ELR (cell line): Measurements from ENCODE around the gene DHRS11.
A peak's percentile ranks its signal among the peaks of the same experiment; 100 is the strongest.
"Not testable (repeated sequence)": the region's sequence is repeated elsewhere in the genome, so short reads cannot be mapped to it uniquely, and the experiment has no call there.

Source experiments
- DNase-seq: peaks from one replicate; pipeline ENCODE4 v3.0.0-alpha.2; 2015; ENCODE audit warnings: low read depth

The DHRS11 gene

DNA sequence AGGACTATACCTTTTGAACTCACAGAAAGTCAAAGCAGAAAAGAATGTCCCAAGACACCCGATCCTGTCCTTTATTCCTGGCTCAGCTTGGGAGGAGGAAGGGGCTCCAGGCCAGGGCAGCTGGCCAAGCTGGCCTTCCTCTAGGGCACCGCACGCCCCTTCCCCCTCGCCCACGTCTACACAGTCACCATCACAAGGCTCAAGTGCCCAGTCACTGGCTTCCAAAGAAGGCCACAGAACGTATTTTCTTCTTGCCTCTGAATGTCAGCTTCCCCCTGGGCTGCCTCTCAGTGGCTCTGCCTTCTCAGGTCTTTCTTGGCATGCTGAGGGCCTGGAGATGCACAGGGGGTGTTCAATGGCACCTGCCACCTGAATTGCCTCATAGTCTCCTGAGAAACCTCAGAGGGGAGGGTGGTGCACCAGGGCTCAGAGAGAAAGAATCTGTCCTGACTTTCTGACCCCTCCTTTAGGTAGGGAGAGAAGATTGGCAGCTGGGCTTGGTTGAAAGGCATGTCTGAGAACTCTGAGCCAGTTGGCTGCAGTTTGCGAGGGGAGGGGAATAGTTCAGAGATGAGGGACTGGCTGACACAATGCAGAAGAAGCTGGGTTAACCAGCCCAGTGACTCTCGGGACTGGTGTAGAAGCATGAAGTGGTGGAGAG, 2.1 kb downstream of the DHRS11 start:
- no peak for DNase-seq

DNA sequence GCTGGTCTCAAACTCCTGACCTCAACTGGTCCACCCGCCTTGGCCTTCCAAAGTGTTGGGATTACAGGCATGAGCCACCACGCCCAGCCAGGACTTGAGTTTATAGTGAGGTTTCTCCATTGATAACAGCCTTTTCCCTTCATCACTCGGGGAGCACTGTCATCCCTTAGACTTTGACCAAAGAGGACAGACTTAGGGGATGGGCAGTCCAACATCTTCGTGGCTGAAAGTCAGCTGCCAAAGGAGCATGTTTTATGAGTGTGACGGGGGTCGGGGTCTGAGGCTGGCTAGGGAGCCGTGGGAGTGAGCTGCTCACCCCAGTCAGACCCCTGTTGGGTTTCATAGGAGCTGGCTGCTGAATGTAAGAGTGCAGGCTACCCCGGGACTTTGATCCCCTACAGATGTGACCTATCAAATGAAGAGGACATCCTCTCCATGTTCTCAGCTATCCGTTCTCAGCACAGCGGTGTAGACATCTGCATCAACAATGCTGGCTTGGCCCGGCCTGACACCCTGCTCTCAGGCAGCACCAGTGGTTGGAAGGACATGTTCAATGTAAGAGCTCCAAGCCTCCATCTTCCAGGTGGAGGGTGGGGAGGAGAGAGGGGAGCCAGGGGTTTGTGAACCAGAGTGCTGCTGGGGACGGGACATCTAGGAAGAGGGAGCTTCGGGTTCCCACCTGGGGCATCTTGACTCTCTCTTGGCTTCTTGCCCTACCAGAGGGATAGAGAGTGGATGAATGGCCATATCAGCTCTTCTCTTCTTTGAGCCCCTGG, 3.1 kb downstream of the DHRS11 start:
- no peak for DNase-seq

DNA sequence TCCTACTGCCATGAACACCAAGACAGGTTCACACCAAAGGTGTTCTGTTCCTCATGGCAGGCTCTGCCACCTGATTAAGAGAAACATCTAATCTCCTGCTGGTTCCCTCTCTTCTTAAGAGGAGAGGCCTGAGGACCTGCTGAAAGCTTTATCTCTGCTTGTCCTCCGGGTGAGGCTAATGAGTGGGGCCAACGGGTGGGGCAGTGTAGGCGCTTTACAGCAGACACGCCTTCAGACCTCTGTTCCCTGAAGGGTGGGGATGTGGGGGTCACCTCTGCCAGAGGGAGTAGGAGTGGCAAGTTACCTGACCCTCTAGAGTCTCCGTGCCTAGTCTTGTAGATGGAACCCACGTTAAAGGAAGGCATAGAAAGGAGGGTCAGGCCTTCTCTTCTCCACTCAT, 5.5 kb downstream of the DHRS11 start:
- DNase-seq: no peak

DNA sequence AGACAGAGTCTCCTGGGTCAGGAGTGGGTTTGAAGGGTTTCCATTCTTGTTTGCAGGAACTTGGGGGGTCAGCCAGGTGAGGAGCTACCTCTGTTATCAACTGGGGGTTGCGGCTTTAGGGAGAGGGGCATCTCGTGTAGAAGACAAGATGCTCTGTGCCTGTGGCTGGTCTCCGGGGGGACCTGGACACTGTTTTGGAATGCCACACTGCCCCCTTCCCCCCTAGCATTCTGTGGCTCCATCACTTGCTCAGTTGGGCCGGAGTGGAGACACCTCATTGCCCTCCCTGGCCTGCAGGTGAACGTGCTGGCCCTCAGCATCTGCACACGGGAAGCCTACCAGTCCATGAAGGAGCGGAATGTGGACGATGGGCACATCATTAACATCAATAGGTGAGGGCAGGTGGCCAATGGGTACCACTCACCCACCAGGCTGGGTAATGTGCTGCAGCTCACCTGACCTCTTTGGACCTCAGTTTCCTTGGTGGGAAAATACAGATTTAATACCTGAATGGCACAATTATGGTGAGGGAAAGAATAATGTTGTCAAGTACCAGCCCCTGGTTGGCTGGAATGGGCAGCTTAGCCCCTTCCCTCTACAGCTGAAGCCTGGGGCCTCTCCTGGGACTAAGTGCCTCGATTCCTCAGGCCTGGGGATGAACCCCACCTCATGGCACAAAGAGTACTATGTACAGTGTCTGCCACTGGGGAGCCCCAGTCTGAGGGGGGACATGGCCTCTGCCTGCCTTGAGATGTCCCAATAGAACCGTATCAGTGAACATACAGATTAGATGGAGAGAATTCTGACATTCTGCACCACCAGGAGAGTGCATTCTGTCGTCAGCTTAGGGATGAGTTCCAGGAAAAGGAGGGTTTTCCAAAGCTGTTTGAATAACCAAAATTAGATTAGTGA, 6.4 kb downstream of the DHRS11 start:
- DNase-seq: no peak

DNA sequence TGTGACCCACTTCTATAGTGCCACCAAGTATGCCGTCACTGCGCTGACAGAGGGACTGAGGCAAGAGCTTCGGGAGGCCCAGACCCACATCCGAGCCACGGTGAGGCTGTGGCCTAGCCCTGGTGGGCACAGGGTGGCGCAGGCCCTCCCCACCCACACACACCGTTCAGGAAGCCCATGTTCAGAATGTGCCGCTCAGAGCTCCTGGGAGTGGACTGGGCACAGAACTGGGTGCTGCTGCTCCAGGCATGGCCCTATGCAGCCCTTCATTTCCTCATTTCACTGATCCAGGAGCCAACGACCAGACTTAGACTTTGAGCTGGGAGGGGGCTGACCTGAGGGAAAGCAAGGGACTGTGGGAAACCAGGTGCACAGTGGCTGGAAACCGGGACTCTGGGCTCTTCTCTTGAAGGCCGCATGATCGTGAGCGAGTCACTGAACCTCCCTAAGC, 7.3 kb downstream of the DHRS11 start:
- no peak for DNase-seq

DNA sequence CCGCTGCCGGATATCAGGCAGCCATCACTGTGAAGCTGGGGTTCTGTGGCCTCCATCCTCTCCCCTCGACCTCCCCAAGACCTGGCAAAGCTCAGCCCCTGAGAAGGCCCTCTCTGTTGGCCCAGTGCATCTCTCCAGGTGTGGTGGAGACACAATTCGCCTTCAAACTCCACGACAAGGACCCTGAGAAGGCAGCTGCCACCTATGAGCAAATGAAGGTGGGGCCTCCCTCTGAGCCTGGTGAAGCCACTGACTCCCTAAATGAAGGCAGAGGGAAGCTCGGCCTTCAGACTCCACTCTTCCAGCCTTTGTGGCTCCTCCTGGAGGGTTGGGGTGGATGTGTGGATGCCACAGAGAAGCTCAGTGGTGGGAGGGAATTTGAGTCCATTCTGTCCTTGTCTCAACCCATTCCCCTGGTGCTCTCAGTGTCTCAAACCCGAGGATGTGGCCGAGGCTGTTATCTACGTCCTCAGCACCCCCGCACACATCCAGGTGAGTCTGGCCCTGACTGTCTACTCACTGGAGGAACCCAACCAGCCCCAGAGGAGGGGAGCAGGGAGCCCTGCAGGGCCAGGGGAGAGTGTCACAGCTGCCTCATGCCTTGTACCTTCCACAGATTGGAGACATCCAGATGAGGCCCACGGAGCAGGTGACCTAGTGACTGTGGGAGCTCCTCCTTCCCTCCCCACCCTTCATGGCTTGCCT, 8.0 kb downstream of the DHRS11 start:
- no peak for DNase-seq

DNA sequence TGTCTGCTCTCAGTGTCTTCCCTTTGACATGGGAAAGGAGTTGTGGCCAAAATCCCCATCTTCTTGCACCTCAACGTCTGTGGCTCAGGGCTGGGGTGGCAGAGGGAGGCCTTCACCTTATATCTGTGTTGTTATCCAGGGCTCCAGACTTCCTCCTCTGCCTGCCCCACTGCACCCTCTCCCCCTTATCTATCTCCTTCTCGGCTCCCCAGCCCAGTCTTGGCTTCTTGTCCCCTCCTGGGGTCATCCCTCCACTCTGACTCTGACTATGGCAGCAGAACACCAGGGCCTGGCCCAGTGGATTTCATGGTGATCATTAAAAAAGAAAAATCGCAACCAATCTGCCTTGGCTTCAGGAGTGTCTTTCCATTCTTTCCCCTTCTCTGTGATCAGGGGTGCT, 8.8 kb downstream of the DHRS11 start:
- no peak for DNase-seq

DNA sequence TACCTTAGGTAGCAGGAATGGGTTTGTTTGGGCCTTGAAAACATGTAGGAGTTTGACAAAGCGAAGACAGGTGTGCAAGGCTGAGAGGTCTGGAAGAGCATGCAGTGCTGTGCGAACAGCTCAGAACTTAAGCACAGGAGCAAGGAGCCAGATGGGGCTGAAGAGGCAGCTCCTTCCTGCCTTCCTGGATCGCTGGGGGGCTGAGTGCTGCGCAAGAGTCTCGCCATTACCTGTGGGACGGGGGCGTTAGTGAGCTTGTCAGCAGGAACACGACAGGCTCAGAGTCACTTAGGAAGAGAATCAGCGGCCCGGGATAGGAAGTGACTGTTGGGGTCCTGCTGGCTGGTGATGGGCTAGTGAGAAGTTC, 9.2 kb downstream of the DHRS11 start:
- no peak for DNase-seq

DNA sequence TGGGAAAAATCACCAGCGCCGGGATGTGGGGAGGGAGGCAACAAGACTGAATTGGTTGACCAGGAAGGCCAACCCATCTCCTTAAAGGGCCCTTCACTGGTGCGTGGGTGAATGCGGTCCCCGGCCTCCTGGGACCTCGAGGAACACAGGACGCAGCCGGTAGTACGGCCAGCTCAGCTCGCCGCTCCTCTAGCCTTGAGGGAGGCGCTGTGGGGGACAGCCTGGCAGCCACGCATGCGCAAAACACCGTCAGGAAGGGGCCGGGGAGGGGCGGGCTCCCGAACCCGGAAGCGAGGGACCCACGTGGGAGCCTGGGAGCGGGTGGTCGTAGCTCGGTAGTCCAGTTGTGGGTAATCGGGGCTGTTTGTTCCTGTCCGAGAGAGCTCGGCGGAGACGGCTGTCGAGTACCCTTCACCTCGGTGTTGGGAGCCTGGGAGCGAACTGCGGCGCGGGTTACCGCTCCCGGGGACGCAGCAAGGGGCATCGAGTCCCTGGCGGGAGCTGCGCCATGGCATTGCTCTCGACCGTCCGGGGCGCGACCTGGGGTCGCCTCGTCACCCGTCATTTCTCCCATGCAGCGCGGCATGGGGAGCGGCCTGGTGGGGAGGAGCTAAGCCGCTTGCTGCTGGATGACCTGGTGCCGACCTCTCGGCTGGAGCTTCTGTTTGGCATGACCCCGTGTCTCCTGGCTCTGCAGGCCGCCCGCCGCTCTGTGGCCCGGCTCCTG, 9.8 kb downstream of the DHRS11 start, which contains the start of gene MRM1:
TSS of gene MRM1 (plus strand) at position 281 of the 727 bp plus-strand sequence. CDS start at position 509, 228 bp downstream.
- peak; percentile 96 for DNase-seq

DNA sequence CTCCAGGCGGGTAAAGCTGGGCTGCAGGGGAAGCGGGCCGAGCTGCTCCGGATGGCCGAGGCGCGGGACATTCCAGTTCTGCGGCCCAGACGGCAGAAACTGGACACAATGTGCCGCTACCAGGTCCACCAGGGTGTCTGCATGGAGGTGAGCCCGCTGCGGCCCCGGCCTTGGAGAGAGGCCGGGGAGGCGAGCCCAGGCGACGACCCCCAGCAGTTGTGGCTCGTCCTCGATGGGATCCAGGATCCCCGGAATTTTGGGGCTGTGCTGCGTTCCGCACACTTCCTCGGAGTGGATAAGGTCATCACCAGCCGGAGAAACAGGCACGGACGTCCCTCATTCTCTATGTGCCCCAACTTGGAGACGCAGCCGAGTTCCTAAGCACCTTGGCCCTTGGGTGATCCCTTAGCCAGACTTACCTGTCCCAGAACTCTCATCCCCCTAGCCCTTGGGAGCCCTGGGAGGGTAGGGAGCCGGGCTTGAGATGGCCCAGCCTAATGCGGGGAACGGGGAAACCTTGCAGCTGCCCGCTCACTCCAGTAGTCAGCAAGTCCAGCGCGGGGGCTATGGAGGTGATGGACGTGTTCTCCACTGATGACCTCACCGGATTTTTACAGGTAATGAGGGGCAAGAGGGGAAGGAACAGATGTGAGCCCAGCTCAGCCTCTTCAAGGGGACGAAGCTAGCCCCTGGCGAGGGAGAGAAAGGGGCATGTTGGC, 10.5 kb downstream of the DHRS11 start:
- DNase-seq: peak; percentile 40

DNA sequence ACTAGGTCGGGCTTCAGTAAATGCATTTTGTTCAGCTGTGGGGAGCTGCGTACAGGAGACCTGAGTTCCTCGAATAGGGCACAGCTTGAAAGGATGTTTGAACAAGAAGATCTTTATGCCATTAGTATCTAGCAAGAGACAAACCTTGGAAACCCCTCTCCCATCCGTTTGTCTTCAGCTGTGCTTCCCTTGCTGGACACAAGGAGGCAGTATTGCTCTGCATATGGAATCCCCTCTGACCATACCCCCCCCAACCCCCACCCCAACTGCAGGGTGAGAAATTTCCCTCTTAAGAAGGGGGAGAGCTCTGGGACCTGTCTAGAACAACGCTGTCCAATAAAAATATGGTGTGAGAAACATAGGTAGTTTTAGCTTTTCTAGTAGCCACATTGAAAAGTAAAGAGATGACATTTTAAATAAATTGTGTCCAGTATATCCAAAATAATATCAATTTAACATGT, 11.3 kb downstream of the DHRS11 start:
- DNase-seq: peak; percentile 76

DNA sequence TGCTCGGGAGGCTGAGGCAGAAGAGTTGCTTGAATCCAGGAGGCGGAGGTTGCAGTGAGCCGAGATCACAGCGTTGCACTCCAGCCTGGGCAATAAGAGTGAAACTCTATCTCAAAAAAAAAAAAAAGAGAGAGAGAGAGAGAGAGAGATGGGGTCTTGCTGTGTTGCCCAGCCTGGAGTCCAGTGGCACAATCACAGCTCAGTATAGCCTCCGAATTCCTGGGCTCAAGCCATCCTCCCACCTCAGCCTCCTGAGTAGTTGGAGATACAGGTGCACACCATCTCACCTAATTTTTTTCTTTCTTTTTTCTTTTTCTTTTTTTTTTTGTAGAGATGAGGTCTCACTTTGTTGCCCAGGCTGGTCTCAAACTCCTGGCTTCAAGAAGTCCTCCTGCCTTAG, 13.3 kb downstream of the DHRS11 start:
- DNase-seq: not testable (repeated sequence)

DNA sequence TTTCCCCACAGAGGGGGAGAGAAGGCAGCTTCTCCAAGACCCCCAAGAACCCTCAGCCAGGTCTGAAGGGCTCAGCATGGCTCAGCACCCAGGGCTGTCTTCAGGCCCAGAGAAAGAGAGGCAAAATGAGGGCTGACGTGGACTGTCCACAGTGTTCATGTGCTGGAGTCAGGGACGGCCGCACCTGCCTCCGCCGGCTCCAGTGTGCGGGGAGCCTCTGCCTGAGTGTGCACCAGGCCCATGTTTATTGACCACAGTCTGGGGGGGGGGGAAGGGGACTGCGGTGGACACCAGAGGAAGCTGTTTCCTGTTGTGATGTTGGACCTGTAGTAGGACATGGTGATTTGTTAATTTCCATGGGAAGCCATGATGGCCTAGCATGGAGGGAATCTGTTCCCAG, 16.6 kb downstream of the DHRS11 start:
- no peak for DNase-seq

DNA sequence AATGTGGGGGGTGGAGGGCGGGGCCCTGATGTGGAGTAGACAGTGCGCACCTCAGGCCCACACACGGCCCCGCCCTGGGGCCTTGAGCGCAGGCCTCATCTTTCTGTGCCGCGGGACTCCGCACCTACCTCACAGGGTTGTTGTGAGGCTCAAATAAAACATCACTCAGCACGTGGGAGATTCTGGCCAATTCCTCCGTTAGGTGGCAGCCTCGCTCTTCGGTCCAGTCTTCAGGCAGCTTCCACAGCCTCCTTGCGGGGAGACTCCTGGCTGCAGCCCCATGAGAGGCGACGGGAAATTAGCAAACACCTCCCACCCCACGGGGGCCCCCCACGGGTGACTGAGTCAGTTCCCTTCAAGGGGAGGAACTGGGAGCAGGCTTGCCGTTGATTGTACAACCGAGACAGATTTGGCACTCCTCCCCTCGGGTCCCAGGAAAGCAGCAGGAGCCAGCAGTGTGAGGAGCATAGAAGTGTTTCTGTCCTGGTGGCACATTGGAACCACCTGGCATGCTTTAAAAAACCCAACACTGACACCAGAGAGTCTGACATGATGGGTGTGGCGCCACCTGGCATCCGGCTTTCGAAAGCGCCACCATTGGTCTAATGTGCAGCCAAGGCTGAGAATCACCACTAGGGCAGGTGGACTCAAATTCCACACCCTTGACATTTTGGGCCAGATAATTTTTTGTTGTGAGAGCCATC, 17.3 kb downstream of the DHRS11 start:
- DNase-seq: peak; percentile 61

DNA sequence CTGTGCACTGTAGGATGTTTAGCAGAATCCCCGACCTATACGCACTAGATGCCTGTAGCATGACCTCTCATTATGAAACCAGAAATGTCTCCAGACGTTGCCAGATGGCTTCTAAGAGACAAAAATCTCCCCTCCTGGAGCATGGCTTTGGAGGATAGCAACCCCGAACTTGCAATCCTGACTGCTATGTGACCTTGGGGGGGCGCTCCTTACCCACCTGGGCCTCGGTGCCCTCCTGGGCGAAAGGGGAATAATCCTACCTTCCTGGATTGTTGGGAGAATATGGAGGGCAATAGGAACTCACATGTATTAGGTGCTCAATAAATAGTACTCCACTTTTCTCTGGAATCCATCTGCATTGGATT, 17.8 kb downstream of the DHRS11 start:
- no peak for DNase-seq

DNA sequence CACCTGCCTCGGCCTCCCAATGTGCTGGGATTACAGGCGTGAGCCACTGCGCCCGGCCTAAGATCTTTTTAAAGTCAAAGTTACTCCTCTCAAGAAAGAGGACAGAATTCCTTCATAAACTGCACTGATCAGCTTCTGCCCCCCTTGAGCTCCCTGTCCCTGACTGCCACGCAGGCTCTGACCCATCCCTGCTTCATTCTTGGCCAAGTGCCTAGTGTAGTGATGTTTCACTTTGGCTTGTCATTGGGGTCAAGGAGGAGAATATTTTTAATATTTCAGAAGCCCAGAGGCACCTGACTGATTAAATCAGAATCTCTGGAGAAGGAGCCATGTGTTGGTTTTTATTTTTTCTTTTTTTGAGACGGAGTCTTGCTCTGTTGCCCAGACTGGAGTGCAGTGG, 18.8 kb downstream of the DHRS11 start:
- DNase-seq: peak; percentile 45

DNA sequence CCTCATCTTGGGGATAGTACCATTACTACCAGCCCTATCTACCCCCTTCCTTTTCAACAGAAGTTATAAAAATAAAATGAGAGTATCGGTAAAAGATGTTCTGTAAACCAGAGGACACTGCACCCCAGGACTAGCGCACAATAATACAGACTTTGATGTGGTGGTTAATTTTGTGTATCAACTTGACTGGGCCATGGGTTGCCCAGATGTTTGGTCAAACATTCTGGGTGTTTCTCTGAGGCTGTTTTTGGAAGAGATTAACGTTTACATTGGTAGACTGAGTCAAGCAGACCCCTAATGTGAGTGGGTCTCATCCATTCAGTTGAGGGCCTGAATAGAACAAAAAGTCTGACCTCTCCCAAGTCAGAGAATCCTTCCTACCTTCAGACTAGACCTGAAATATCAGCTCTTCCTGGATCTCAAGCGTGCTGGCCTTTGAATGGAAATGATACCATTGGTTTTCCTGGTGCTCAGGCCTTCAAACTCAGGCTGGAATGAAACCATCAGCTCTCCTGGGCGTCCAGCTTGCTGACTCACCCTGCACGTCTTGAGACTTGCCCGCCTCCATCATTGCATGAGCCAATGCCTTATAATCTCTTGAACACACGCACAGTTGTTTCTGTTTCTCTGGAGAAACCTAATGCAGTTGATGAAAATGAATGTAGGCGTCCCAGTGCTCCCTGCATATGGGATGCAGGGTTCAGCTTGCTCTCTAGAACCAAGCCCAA, 19.8 kb downstream of the DHRS11 start:
- DNase-seq: peak; percentile 72

DNA sequence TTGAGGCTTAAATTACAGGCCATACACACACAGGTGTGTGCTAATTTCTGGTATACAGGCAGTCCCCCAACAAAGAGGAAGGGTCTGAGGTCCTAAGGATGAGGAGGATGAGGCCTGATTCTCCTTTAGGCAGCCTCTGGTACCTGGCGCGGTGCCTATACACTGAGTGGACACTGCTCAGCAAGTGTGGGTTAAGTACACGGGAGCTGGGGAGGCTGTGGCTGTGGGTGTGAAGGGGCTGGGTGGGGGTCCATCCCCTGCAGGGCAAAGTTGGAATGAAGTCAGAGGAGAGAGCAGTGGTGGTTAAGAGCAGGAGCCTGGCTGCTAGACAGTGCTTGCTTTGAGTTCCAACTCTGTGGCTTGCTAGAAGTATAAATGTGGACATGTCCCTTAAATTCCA, 20.6 kb downstream of the DHRS11 start:
- DNase-seq: no peak

DNA sequence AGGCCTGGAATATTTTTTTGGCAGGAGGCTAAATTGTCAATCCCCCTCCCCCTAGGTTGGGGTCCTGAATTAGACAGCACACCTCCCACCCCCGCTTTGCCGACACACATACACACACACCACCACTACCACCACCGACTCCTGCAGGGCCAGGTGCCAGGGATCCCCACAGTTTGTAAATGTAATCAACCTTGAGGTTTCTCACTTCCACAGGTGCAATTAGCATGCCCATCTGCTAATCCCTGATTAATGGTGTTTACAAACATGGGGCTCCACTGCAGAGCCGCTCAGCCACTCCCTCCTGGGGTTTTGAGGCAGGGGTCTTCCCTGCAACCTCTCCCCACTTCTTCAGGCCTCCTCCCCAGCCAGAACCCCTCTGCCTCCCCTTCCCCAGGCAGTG, 21.5 kb downstream of the DHRS11 start:
- DNase-seq: no peak
